Measurements from ENCODE around the gene RAB11FIP3. TPM values are rescaled to one million over a fixed set of nuclear protein-coding genes. Genes with fewer than 3 reads are reported as not detected.
A peak's percentile ranks its signal among the peaks of the same experiment; 100 is the strongest.
"Not testable (repeated sequence)": the region's sequence is repeated elsewhere in the genome, so short reads cannot be mapped to it uniquely, and the experiment has no call there.

Gene RAB11FIP3
- total RNA-seq, 1 experiment from 2014 or later: 12.8 TPM

DNA sequence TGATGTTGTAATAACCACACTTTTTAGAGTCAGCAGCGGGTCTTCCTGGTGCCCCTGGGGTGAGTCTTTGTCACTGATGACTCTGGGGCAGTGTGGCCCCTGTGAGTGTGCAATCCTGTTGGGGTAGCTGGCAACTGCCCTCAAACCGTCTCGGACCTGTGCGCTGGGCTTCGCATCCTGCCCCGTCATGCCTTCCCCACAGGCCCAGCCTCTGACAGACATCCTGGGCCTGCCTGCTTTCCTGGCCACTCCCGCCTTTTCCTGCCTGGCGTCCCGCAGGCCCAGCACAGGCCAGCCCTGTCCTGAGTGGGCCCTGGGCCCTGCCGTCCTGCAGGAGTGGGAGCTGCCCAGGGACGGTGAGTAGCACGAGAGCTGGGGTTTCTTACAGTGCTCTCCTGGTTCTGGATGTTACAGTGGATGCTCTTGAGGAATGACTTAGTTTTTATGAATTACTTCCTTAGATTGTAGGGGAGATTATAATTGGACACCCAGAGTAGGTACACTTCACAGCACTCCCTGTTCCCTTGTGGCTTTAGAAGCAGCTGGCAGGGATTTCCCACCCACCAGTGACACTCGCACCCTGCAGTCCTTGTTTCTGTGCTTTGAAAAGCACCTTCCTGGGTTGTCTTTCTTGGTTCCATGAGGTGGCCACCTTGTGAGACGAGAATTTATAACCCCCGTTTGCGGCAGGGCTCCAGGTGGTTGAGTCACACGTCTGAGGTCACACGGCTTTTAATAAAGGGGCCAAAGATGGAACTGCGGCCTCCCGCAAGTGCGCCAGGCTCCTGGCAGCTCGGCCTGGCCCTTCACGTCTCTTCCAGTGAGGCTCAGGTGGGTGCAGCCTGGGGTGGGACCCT is 52.1 kb downstream of the RAB11FIP3 start:
- RAD21 ChIA-PET (ENCODE audit: low non-redundant PET in 1 of 2, low total read pairs in 2 of 2, uncharacterized antibody in 2 of 2, unreplicated experiment in 2 of 2): no interaction called here
- Histone ChIP-seq H3K9me2 (ENCODE audit: insufficient read depth) (no peaks in the 10 kb centered on the region), H3K27me3 (ENCODE audit: insufficient read depth, low read length) (no peaks in the 10 kb centered on the region), H3K79me2 (ENCODE audit: insufficient read depth, low read length) (no peaks in the 10 kb centered on the region), H3K4me1 (ENCODE audit: control insufficient read depth in 1 of 2, insufficient read depth in 2 of 2, low read length in 2 of 2) (peaks cover 6 to 13% of the 10 kb centered on the region in 2 experiments), H3K9ac (ENCODE audit: low read length) (peak overlapping the region; percentile 35), H3K4me2 (ENCODE audit: low read length) (peak overlapping the region; percentile 53), H2AFZ (ENCODE audit: low read depth, low read length, poor library complexity, severe bottlenecking) (no peak overlapping the region), H3K36me3 (ENCODE audit: control insufficient read depth in 1 of 2, insufficient read depth in 2 of 2, low read length in 2 of 2) (no peaks in the 10 kb centered on the region), H3K9me3 (ENCODE audit: control insufficient read depth in 1 of 2, insufficient read depth in 1 of 2, low read depth in 1 of 2, low read length in 2 of 2) (no peaks in the 10 kb centered on the region), H3K4me3 (replicated peaks in 1 of 2; ENCODE audit: low read depth in 1 of 2, low read length in 2 of 2) (no peak overlapping the region), H3K27ac (ENCODE audit: low read depth, low read length) (peak overlapping the region; percentile 29), H4K20me1 (ENCODE audit: insufficient read depth) (no peaks in the 10 kb centered on the region)
- POLR2A ChIA-PET: no interaction called here
- BruUV-seq (replicated peaks): no TSS peak
- intact Hi-C loops (cut with micrococcal nuclease): no loop called here
- CTCF ChIA-PET: no interaction called here
- DNase-seq (ENCODE audit: low read depth, low spot score): no peak
- ATAC-seq: peak; percentile 82
- TF ChIP-seq EGR1 (IDR thresholded peaks at IDR 0.05; ENCODE audit: low read depth) (no peak), RAD21 (IDR thresholded peaks at IDR 0.05; ENCODE audit: low read depth) (no peak), POLR2A (IDR thresholded peaks at IDR 0.05; ENCODE audit: borderline replicate concordance, extremely low read depth, insufficient read depth, insufficient read length) (no peak), ELF1 (IDR thresholded peaks at IDR 0.05; ENCODE audit: borderline replicate concordance, low read depth) (no peak), CBX3 (IDR thresholded peaks at IDR 0.05; ENCODE audit: low read depth) (no peak), SRF (IDR thresholded peaks at IDR 0.05; ENCODE audit: low read depth) (no peak), SIN3A (IDR thresholded peaks at IDR 0.05; ENCODE audit: low read depth) (no peak), FOSL1 (IDR thresholded peaks at IDR 0.05; ENCODE audit: low read depth) (peak; percentile 30; the same call in 1 of the 2 replicates)
- TF ChIP-seq, protein P1, sequence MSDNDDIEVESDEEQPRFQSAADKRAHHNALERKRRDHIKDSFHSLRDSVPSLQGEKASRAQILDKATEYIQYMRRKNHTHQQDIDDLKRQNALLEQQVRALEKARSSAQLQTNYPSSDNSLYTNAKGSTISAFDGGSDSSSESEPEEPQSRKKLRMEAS (IDR thresholded peaks at IDR 0.05): no peak

DNA sequence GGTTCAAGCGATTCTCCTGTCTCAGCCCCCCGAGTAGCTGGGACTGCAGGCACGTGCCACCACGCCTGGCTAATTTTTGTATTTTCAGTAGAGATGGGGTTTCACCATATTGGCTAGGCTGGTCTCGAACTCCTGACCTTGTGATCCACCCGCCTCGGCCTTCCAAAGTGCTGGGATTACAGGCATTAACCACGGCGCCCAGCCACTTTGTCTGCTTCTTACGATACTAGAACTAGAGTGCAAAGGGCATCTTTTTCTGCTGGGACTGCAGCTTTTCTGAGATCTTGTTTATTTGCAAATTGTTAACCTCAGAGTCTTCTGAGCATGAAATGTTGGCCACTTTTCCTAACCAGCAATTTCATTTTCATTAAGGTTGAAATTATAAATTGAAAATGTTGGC is 52.8 kb downstream of the RAB11FIP3 start:
- H3K4me2 ChIP-seq (ENCODE audit: low read length): 0 out of 2 replicates have a peak overlapping the region, but pooled peaks have one; percentile 53
- H3K9ac ChIP-seq (ENCODE audit: low read length); intact Hi-C loops (cut with micrococcal nuclease); DNase-seq (ENCODE audit: low read depth, low spot score); ATAC-seq; H3K27me3 ChIP-seq (ENCODE audit: insufficient read depth, low read length); H3K4me3 ChIP-seq (replicated peaks in 1 of 2; ENCODE audit: low read depth in 1 of 2, low read length in 2 of 2); CTCF ChIA-PET; POLR2A ChIA-PET; H3K36me3 ChIP-seq (ENCODE audit: control insufficient read depth in 1 of 2, insufficient read depth in 2 of 2, low read length in 2 of 2); BruUV-seq (replicated peaks); RAD21 ChIA-PET (ENCODE audit: low non-redundant PET in 1 of 2, low total read pairs in 2 of 2, uncharacterized antibody in 2 of 2, unreplicated experiment in 2 of 2); H3K27ac ChIP-seq (ENCODE audit: low read depth, low read length); H3K79me2 ChIP-seq (ENCODE audit: insufficient read depth, low read length); H3K9me3 ChIP-seq (ENCODE audit: control insufficient read depth in 1 of 2, insufficient read depth in 1 of 2, low read depth in 1 of 2, low read length in 2 of 2); H3K9me2 ChIP-seq (ENCODE audit: insufficient read depth); H4K20me1 ChIP-seq (ENCODE audit: insufficient read depth); H2AFZ ChIP-seq (ENCODE audit: low read depth, low read length, poor library complexity, severe bottlenecking): not testable (repeated sequence)
- H3K4me1 ChIP-seq (ENCODE audit: control insufficient read depth in 1 of 2, insufficient read depth in 2 of 2, low read length in 2 of 2): peaks cover 6 to 13% of the 10 kb centered on the region in 2 experiments
